Thyroid gland (tissue), 4 donors: ENCODE measurements around the gene PTP4A2.

Source experiments
- CTCF ChIP-seq, 6 experiments: fragments of 200-600 bp in 3 of 6; fragments of 450-650 bp in 3 of 6; sonication (generic) in 3 of 6; IDR thresholded peaks; one replicate each; pipeline ENCODE4 v1.5.1; 2016 to 2019; ENCODE audit warnings: antibody characterized with exemption in 6 of 6, mild to moderate bottlenecking in 2 of 6, inconsistent platforms in 1 of 6, moderate library complexity in 1 of 6
- POLR2A ChIP-seq, 2 donors: fragments of 450-650 bp; IDR thresholded peaks; one replicate each; pipeline ENCODE4 v1.6.1; 2017; ENCODE audit warnings: antibody characterized with exemption in 2 of 2, mild to moderate bottlenecking in 2 of 2, moderate library complexity in 1 of 2

DNA sequence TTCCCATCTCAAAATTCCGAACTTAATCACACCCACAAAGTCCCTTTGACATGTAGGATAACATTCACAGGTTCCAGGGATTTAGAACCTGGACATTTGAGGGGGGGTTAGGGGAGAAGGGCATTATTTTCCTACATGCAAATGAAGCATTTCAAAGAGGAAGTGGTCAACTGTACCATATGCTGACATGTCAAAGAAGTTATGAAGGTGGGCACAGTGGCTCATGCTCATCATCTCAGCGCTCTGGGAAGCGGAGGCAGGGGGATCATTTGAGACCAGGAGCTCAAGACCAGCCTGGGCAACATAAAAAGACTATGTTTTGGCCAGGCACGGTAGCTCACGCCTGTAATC is 35.7 kb downstream of the PTP4A2 start:
- TF ChIP-seq POLR2A (IDR thresholded peaks at IDR 0.05), result no peak
- TF ChIP-seq CTCF (IDR thresholded peaks at IDR 0.05), result no peak
